Upper lobe of left lung (tissue), 4 donors: ENCODE measurements around the gene SCP2.

Source experiments
- EP300 ChIP-seq, 4 donors: sonication (generic); formaldehyde crosslinking; IDR thresholded peaks; one replicate each; pipeline ENCODE4 v1.5.1; 2017; ENCODE audit warnings: antibody characterized with exemption in 4 of 4, control low read depth in 2 of 4
- POLR2A ChIP-seq, 4 donors: fragments of 450-650 bp; IDR thresholded peaks; one replicate each; pipeline ENCODE4 v1.5.1; 2016 to 2017; ENCODE audit warnings: antibody characterized with exemption in 4 of 4, mild to moderate bottlenecking in 2 of 4
- POLR2AphosphoS5 ChIP-seq, 2 donors: sonication (generic); formaldehyde crosslinking; IDR thresholded peaks; one replicate each; pipeline ENCODE4 v1.5.1; 2017; ENCODE audit warnings: antibody characterized with exemption in 2 of 2
- TF ChIP-seq, protein P1 (sequence below), 6 experiments: fragments of 450-650 bp in 4 of 6; fragments of 200-600 bp in 2 of 6; sonication (generic) in 2 of 6; IDR thresholded peaks; one replicate each; pipeline ENCODE4 v1.5.1; 2016 to 2019; ENCODE audit warnings: antibody characterized with exemption in 6 of 6

- TF ChIP-seq, protein P1, sequence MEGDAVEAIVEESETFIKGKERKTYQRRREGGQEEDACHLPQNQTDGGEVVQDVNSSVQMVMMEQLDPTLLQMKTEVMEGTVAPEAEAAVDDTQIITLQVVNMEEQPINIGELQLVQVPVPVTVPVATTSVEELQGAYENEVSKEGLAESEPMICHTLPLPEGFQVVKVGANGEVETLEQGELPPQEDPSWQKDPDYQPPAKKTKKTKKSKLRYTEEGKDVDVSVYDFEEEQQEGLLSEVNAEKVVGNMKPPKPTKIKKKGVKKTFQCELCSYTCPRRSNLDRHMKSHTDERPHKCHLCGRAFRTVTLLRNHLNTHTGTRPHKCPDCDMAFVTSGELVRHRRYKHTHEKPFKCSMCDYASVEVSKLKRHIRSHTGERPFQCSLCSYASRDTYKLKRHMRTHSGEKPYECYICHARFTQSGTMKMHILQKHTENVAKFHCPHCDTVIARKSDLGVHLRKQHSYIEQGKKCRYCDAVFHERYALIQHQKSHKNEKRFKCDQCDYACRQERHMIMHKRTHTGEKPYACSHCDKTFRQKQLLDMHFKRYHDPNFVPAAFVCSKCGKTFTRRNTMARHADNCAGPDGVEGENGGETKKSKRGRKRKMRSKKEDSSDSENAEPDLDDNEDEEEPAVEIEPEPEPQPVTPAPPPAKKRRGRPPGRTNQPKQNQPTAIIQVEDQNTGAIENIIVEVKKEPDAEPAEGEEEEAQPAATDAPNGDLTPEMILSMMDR (IDR thresholded peaks at IDR 0.05): no peak
- TF ChIP-seq POLR2AphosphoS5 (IDR thresholded peaks at IDR 0.05) (no peak), POLR2A (IDR thresholded peaks at IDR 0.05) (no peak), EP300 (IDR thresholded peaks at IDR 0.05) (no peak)
Measured at GRCh38 chr1:52913014-52913413, 14.1 kb upstream of the SCP2 start.
